GM18507 (cell line): Measurements from ENCODE around the gene GRIA4.

Source experiments
- DNase-seq: peaks from one replicate; pipeline ENCODE4 v3.0.0; 2011; ENCODE audit warnings: low read depth; ENCODE audit not compliant: insufficient read length; ENCODE audit errors: extremely low spot score
- FAIRE-seq: peaks from 2 replicates; lab custom pipeline; 2011; peaks lifted over from hg19 to GRCh38; lab: Jason Lieb, UNC

GRIA4 gene

GRCh38 chr11:105897161-105897560 is 287.3 kb downstream of the GRIA4 start:
- FAIRE-seq (no peak), DNase-seq (no peak)

GRCh38 chr11:105899772-105900171 is 289.9 kb downstream of the GRIA4 start:
- FAIRE-seq: no peak
- DNase-seq: no peak

GRCh38 chr11:105900515-105901035 is 290.7 kb downstream of the GRIA4 start:
- DNase-seq (no peak), FAIRE-seq (no peak)

GRCh38 chr11:105903113-105903512 is 293.2 kb downstream of the GRIA4 start:
- FAIRE-seq: no peak
- no peak for DNase-seq

- no peak for FAIRE-seq
Observed at GRCh38 chr11:105906517-105906916, 296.6 kb downstream of the GRIA4 start.

GRCh38 chr11:105907319-105907718 is 297.4 kb downstream of the GRIA4 start:
- no peak for DNase-seq

More at GRCh38 chr11:105906517-105906916, 296.6 kb downstream of the GRIA4 start:
- DNase-seq: no peak

GRCh38 chr11:105910095-105910715 is 300.3 kb downstream of the GRIA4 start:
- DNase-seq: no peak
- FAIRE-seq: no peak

More at GRCh38 chr11:105907319-105907718, 297.4 kb downstream of the GRIA4 start:
- FAIRE-seq: no peak

- no peak for FAIRE-seq
Observed at GRCh38 chr11:105911454-105911853, 301.6 kb downstream of the GRIA4 start.

GRCh38 chr11:105912666-105913065 is 302.8 kb downstream of the GRIA4 start:
- DNase-seq: no peak
- FAIRE-seq: no peak

More at GRCh38 chr11:105911454-105911853, 301.6 kb downstream of the GRIA4 start:
- no peak for DNase-seq

GRCh38 chr11:105915021-105915420 is 305.1 kb downstream of the GRIA4 start:
- DNase-seq: no peak
- no peak for FAIRE-seq

- FAIRE-seq (no peak), DNase-seq (no peak)
Observed at GRCh38 chr11:105918039-105918438, 308.2 kb downstream of the GRIA4 start.

- no peak for FAIRE-seq
- no peak for DNase-seq
Observed at GRCh38 chr11:105918600-105918999, 308.7 kb downstream of the GRIA4 start.

- FAIRE-seq (no peak), DNase-seq (no peak)
Observed at GRCh38 chr11:105923252-105923651, 313.4 kb downstream of the GRIA4 start.

- no peak for DNase-seq
- FAIRE-seq: no peak
Observed at GRCh38 chr11:105923807-105924206, 313.9 kb downstream of the GRIA4 start.

- FAIRE-seq (no peak), DNase-seq (no peak)
Observed at GRCh38 chr11:105929084-105929955, 319.4 kb downstream of the GRIA4 start.

GRCh38 chr11:105933695-105934094 is 323.8 kb downstream of the GRIA4 start:
- no peak for FAIRE-seq

GRCh38 chr11:105935791-105936190 is 325.9 kb downstream of the GRIA4 start:
- FAIRE-seq (no peak), DNase-seq (no peak)

More at GRCh38 chr11:105933695-105934094, 323.8 kb downstream of the GRIA4 start:
- DNase-seq: no peak

GRCh38 chr11:105937331-105937730 is 327.5 kb downstream of the GRIA4 start:
- DNase-seq: no peak
- peak; percentile 49 for FAIRE-seq

GRCh38 chr11:105937738-105938137 is 327.9 kb downstream of the GRIA4 start:
- no peak for DNase-seq
- no peak for FAIRE-seq

- FAIRE-seq: no peak
- no peak for DNase-seq
Observed at GRCh38 chr11:105942921-105943320, 333.0 kb downstream of the GRIA4 start.
